Measurements from ENCODE around the gene GMPPA. TPM values are rescaled to one million over a fixed set of nuclear protein-coding genes. Genes with fewer than 3 reads are reported as not detected.

Gene GMPPA
- total and polyA plus RNA-seq, 9 of the 15 experiments (the other 6 are each of a cell fraction or from before 2014, with no cell fraction given), result 7.0 to 101 (median 66.7) TPM

DNA sequence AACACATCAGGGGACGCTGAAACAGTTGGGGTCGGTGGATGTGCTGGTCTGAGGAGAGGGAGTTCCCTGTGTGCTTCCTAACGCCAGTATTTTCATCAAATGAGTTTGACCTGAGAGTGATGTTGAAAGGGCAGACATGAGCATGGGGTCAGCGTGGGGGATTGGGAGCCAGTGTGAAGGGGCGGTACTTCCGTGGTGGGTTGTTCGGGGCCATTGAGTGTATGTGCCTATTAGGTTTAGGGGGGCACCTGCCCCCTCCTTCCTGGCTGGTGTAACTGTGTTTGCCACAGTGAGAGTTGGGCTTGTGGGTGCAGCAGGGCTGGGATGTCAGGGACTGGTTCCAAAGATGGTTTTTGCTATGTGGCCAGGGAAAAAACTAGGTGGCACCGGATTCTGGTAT is 39.7 kb upstream of the GMPPA start:
- DNase-seq (ENCODE audit: extremely low read depth in 1 of 4, low spot score in 3 of 4) (no peak), FAIRE-seq (no peak), ATAC-seq (no peak)
- BruUV-seq (replicated peaks), result no TSS peak
- Histone ChIP-seq H4K20me1 (replicated peaks; ENCODE audit: control insufficient read depth, insufficient read depth, low read length) (no peaks in the 10 kb centered on the region), H2AFZ (ENCODE audit: low read depth, low read length) (no peak overlapping the region), H3K27me3 (ENCODE audit: control insufficient read depth in 2 of 2, insufficient read depth in 2 of 2, low read length in 2 of 2) (no peaks in the 10 kb centered on the region), H3K9me3 (replicated peaks; ENCODE audit: control insufficient read depth, insufficient read depth, low read depth, low read length) (no peaks in the 10 kb centered on the region), H3K27ac (ENCODE audit: extremely low read depth, low read depth, low read length) (no peak overlapping the region), H3K9me1 (ENCODE audit: control insufficient read depth, insufficient read depth, low read length) (no peaks in the 10 kb centered on the region), H3K9ac (ENCODE audit: insufficient read depth in 1 of 2, low read depth in 2 of 2, low read length in 2 of 2) (no peak overlapping the region), H3K4me1 (replicated peaks in 1 of 2; ENCODE audit: control insufficient read depth in 2 of 2, insufficient read depth in 2 of 2, low read length in 2 of 2) (peaks cover 20 to 27% of the 10 kb centered on the region in 2 experiments), H3K79me2 (ENCODE audit: control insufficient read depth, insufficient read depth, low read length) (no peaks in the 10 kb centered on the region), H3K4me3 (no peak overlapping the region), H3K36me3 (ENCODE audit: control insufficient read depth, insufficient read depth, low read length) (no peaks in the 10 kb centered on the region), H3K4me2 (ENCODE audit: insufficient read depth, low read length) (no peak overlapping the region)
- 76% methylated on average over 6 of the region's 8 CpGs for WGBS (ENCODE audit: insufficient coverage, low coverage, missing lambda C conversion rate)
- in situ Hi-C loops (cut with MboI), result no loop called here
- POLR2A ChIA-PET, result interaction anchor here (0.8 to 2.0 kb wide), 2 partner anchors 71 to 320 kb away, joined by 4 read pairs; no protein-coding TSS in a partner anchor
- TF ChIP-seq EGR1 (conservative IDR thresholded peaks at IDR 0.05), result no peak
- no peak for TF ChIP-seq ZFX (CRISPR knock-in tag; IDR thresholded peaks at IDR 0.05)
- TF ChIP-seq CTBP1 (IDR thresholded peaks at IDR 0.05; ENCODE audit: borderline replicate concordance), result no peak
- no peak for TF ChIP-seq TEAD2 (tag; IDR thresholded peaks at IDR 0.05)
- no peak for TF ChIP-seq NRF1 (conservative IDR thresholded peaks at IDR 0.05 in 1 of 2, IDR thresholded peaks at IDR 0.05 in 1 of 2)
- TF ChIP-seq SMARCA4 (IDR thresholded peaks at IDR 0.05), result no peak
- no peak for TF ChIP-seq ZNF311 (CRISPR knock-in tag; IDR thresholded peaks at IDR 0.05)
- TF ChIP-seq MCM2 (IDR thresholded peaks at IDR 0.05; ENCODE audit: low read depth), result no peak
- no peak for TF ChIP-seq ZNF57 (CRISPR knock-in tag; IDR thresholded peaks at IDR 0.05)
- TF ChIP-seq HOXB6 (CRISPR knock-in tag; IDR thresholded peaks at IDR 0.05; ENCODE audit: borderline replicate concordance), result no peak
- TF ChIP-seq ZNF146 (CRISPR knock-in tag; IDR thresholded peaks at IDR 0.05; ENCODE audit: unreplicated experiment), result no peak
- no peak for TF ChIP-seq ZNF551 (CRISPR knock-in tag; IDR thresholded peaks at IDR 0.05)
- no peak for TF ChIP-seq ZKSCAN8 (CRISPR knock-in tag; IDR thresholded peaks at IDR 0.05)
- no peak for TF ChIP-seq PTTG1 (tag; IDR thresholded peaks at IDR 0.05; ENCODE audit: low read depth)
- TF ChIP-seq SNIP1 (IDR thresholded peaks at IDR 0.05; ENCODE audit: low read depth), result no peak
- no peak for TF ChIP-seq FOXJ3 (CRISPR knock-in tag; IDR thresholded peaks at IDR 0.05)
- no peak for TF ChIP-seq ZNF436 (CRISPR knock-in tag; IDR thresholded peaks at IDR 0.05)
- TF ChIP-seq L3MBTL2 (IDR thresholded peaks at IDR 0.05), result no peak
- intact Hi-C loops (cut with micrococcal nuclease), result loop anchor here (1.0 to 2.0 kb wide), 2 partner anchors 18 to 71 kb away; no protein-coding TSS in a partner anchor
- CTCF ChIA-PET (ENCODE audit: low intra/inter-chr PET ratio), result interaction anchor here (1.2 to 1.6 kb wide), 3 partner anchors 18 to 71 kb away, joined by 3 to 11 read pairs (median 7); no protein-coding TSS in a partner anchor

Data from K562 (cell line).